ENCODE results near the gene ABI3BP. TPM values are rescaled to one million over a fixed set of nuclear protein-coding genes. Genes with fewer than 3 reads are reported as not detected.
"Not testable (repeated sequence)": the region's sequence is repeated elsewhere in the genome, so short reads cannot be mapped to it uniquely, and the experiment has no call there.

Gene ABI3BP
- total and polyA plus RNA-seq, 7 donors, result 1.6 to 23.9 (median 6.9) TPM

- Histone ChIP-seq H3K4me1 (no peaks in the 10 kb centered on the region), H3K9me3 (peaks cover 11% of the 10 kb centered on the region), H3K36me3 (ENCODE audit: insufficient read depth in 1 of 2, low read depth in 1 of 2) (no peaks in the 10 kb centered on the region), H3K27ac (no peak overlapping the region), H3K27me3 (ENCODE audit: insufficient read depth in 3 of 3, low read length in 2 of 3) (no peaks in the 10 kb centered on the region), H3K4me3 (no peak overlapping the region)
- no peak for ATAC-seq
- no peak for TF ChIP-seq CTCF (IDR thresholded peaks at IDR 0.05)
- WGBS, 3 donors, result 56 to 69% (median 56%) methylated on average over 2 of the region's 2 CpGs
- intact Hi-C loops (cut with DNase I), result no loop called here
- no peak for DNase-seq
Observed at GRCh38 chr3:101026244-101026643, 33.0 kb upstream of the ABI3BP start.

GRCh38 chr3:101020351-101021015, 27.3 kb upstream of the ABI3BP start:
- TF ChIP-seq CTCF (IDR thresholded peaks at IDR 0.05), result no peak
- H3K4me3 ChIP-seq, result no peak overlapping the region
- H3K27me3 ChIP-seq (ENCODE audit: insufficient read depth in 3 of 3, low read length in 2 of 3), result no peaks in the 10 kb centered on the region
- no peaks in the 10 kb centered on the region for H3K4me1 ChIP-seq
- 78 to 85% (median 79%) methylated on average over 3 of the region's 3 CpGs for WGBS, 3 donors
- H3K36me3 ChIP-seq (ENCODE audit: insufficient read depth in 1 of 2, low read depth in 1 of 2), result no peaks in the 10 kb centered on the region
- peaks cover 6% of the 10 kb centered on the region for H3K9me3 ChIP-seq
- no peak overlapping the region for H3K27ac ChIP-seq
- no peak for DNase-seq
- ATAC-seq, result no peak
- intact Hi-C loops (cut with DNase I), result no loop called here

GRCh38 chr3:101017017-101017416, 23.8 kb upstream of the ABI3BP start:
- TF ChIP-seq CTCF (IDR thresholded peaks at IDR 0.05), result no peak
- Histone ChIP-seq H3K27ac (no peak overlapping the region), H3K4me3 (no peak overlapping the region), H3K36me3 (ENCODE audit: insufficient read depth in 1 of 2, low read depth in 1 of 2) (no peaks in the 10 kb centered on the region), H3K4me1 (no peaks in the 10 kb centered on the region), H3K9me3 (no peaks in the 10 kb centered on the region), H3K27me3 (ENCODE audit: insufficient read depth in 3 of 3, low read length in 2 of 3) (no peaks in the 10 kb centered on the region)
- 45 to 60% (median 50%) methylated on average over 1 of the region's 1 CpG for WGBS, 3 donors
- ATAC-seq (no peak), DNase-seq (no peak)
- intact Hi-C loops (cut with DNase I), result no loop called here

- H3K36me3 ChIP-seq (ENCODE audit: insufficient read depth in 1 of 2, low read depth in 1 of 2); intact Hi-C loops (cut with DNase I); H3K27me3 ChIP-seq (ENCODE audit: insufficient read depth in 3 of 3, low read length in 2 of 3); H3K4me1 ChIP-seq; H3K4me3 ChIP-seq; ATAC-seq; H3K27ac ChIP-seq; H3K9me3 ChIP-seq; DNase-seq: not testable (repeated sequence)
- WGBS, 3 donors, result 91 to 95% (median 93%) methylated on average over 8 to 9 of the region's 9 CpGs
Observed at GRCh38 chr3:101012312-101012711, 19.1 kb upstream of the ABI3BP start.

GRCh38 chr3:101011136-101011535, 17.9 kb upstream of the ABI3BP start:
- ATAC-seq (no peak), DNase-seq (no peak)
- intact Hi-C loops (cut with DNase I), result no loop called here
- Histone ChIP-seq H3K4me1 (no peaks in the 10 kb centered on the region), H3K36me3 (ENCODE audit: insufficient read depth in 1 of 2, low read depth in 1 of 2) (no peaks in the 10 kb centered on the region), H3K9me3 (no peaks in the 10 kb centered on the region), H3K27me3 (ENCODE audit: insufficient read depth in 3 of 3, low read length in 2 of 3) (no peaks in the 10 kb centered on the region), H3K27ac (no peak overlapping the region), H3K4me3 (no peak overlapping the region)
- TF ChIP-seq CTCF (IDR thresholded peaks at IDR 0.05), result no peak

Data from psoas muscle (tissue), 8 donors.